GM12878 (cell line): ENCODE data around the gene SLC12A4. TPM values are rescaled to one million over a fixed set of nuclear protein-coding genes. Genes with fewer than 3 reads are reported as not detected.
A peak's percentile ranks its signal among the peaks of the same experiment; 100 is the strongest.

ENCODE experiments used
- ATAC-seq: fragments of 200-7000 bp; cut with Tn5 transposase; 3 replicates; pipeline ENCODE4 v1.9.1; 2020; ENCODE audit warnings: mild to moderate bottlenecking, moderate library complexity
- BruUV-seq: library from RNA; stranded (reverse); fragments of 400-500 nt; replicated peaks from 2 replicates; lab custom pipeline; 2021; lab: Mats Ljungman, UMichigan
- CTCF ChIA-PET: fragments of 300-600 bp; sonication (Branson Sonifier 250); formaldehyde crosslinking; extraction: SDS; loops from one replicate; lab custom pipeline; 2021; ENCODE audit warnings: inconsistent platforms; lab: Yijun Ruan, JAX
- POLR2A ChIA-PET: fragments of 350-600 bp; formaldehyde crosslinking; extraction: SDS; loops from one replicate; lab custom pipeline; 2021; ENCODE audit warnings: inconsistent platforms; lab: Charles Lee
- RAD21 ChIA-PET: fragments of 300-600 bp; sonication (Branson Sonifier 250); formaldehyde crosslinking; loops from one replicate; lab custom pipeline; 2023; ENCODE audit warnings: antibody characterized with exemption; ENCODE audit not compliant: unreplicated experiment; lab: Charles Lee
- SMC1A ChIA-PET: fragments of 300-600 bp; sonication (Branson Sonifier 250); formaldehyde crosslinking; loops from one replicate; lab custom pipeline; 2023; ENCODE audit not compliant: unreplicated experiment, uncharacterized antibody; lab: Charles Lee
- DNase-seq: peaks from one replicate; pipeline ENCODE4 v3.0.0-alpha.2; 2011; ENCODE audit warnings: low read depth, low spot score
- FAIRE-seq: peaks from 3 replicates; lab custom pipeline; 2011; peaks lifted over from hg19 to GRCh38; lab: Jason Lieb, UNC
- H2AFZ ChIP-seq: 2 replicates; pipeline ENCODE4 v1.6.0; 2011; ENCODE audit warnings: low read depth, low read length, control low read depth; ENCODE audit not compliant: control insufficient read depth
- H3K27ac ChIP-seq: 2 replicates; pipeline ENCODE4 v1.5.1; 2011; ENCODE audit warnings: control low read depth; ENCODE audit not compliant: control insufficient read depth, insufficient read depth
- H3K27me3 ChIP-seq, 2 experiments: replicated peaks in 1 of 2; 2 replicates each; pipeline versions ENCODE4 v1.6.0 to v1.6.1; 2011; ENCODE audit warnings: low read length in 1 of 2; ENCODE audit not compliant: control insufficient read depth in 2 of 2, insufficient read depth in 2 of 2
- H3K36me3 ChIP-seq, 2 experiments: 2 replicates each; pipeline ENCODE4 v1.5.1; 2011; ENCODE audit warnings: low read length in 1 of 2; ENCODE audit not compliant: control insufficient read depth in 2 of 2, insufficient read depth in 2 of 2
- H3K4me1 ChIP-seq: 2 replicates; pipeline ENCODE4 v1.6.1; 2011; ENCODE audit warnings: mild to moderate bottlenecking, low read length, moderate library complexity, mixed read lengths; ENCODE audit not compliant: control insufficient read depth, insufficient read depth
- H3K4me2 ChIP-seq: 2 replicates; pipeline ENCODE4 v1.6.0; 2011; ENCODE audit warnings: control low read depth; ENCODE audit not compliant: control insufficient read depth, insufficient read depth
- H3K4me3 ChIP-seq: fragments of 200-600 bp; sonication (generic); 2 replicates; pipeline ENCODE4 v1.5.1; 2016
- H3K79me2 ChIP-seq: 2 replicates; pipeline ENCODE4 v1.6.0; 2011; ENCODE audit warnings: low read length; ENCODE audit not compliant: control insufficient read depth, insufficient read depth
- H3K9ac ChIP-seq: 2 replicates; pipeline ENCODE4 v1.8.0; 2011; ENCODE audit warnings: low read length, control low read depth, mixed read lengths; ENCODE audit not compliant: control insufficient read depth, insufficient read depth
- H3K9me3 ChIP-seq: replicated peaks from 3 replicates; pipeline ENCODE4 v1.5.1; 2011; ENCODE audit warnings: mild to moderate bottlenecking, low read length; ENCODE audit not compliant: control insufficient read depth, insufficient read depth
- H4K20me1 ChIP-seq: 2 replicates; pipeline ENCODE4 v1.6.0; 2011; ENCODE audit not compliant: control insufficient read depth, insufficient read depth
- DPF2 ChIP-seq: fragments of 450-650 bp; IDR thresholded peaks from 2 replicates; pipeline ENCODE4 v1.6.1; 2017; ENCODE audit warnings: mild to moderate bottlenecking
- FOXK2 ChIP-seq: fragments of 450-650 bp; IDR thresholded peaks from 2 replicates; pipeline ENCODE4 v1.6.1; 2017; ENCODE audit warnings: mild to moderate bottlenecking, moderate library complexity
- JUNB ChIP-seq: IDR thresholded peaks from 2 replicates; pipeline ENCODE4 v1.6.1; 2016; ENCODE audit warnings: antibody characterized with exemption, mild to moderate bottlenecking
- MYB ChIP-seq: fragments of 150-350 bp; IDR thresholded peaks from 2 replicates; pipeline ENCODE4 v1.6.1; 2014; ENCODE audit warnings: mild to moderate bottlenecking, low read depth, low read length, borderline replicate concordance
- NKRF ChIP-seq: fragments of 450-650 bp; conservative IDR thresholded peaks from 2 replicates; pipeline ENCODE4 v1.6.1; 2017; ENCODE audit warnings: mild to moderate bottlenecking, moderate library complexity
- PML ChIP-seq: IDR thresholded peaks from 2 replicates; pipeline ENCODE4 v1.6.1; 2012; ENCODE audit warnings: low read length, inconsistent platforms
- POLR2A ChIP-seq: IDR thresholded peaks from 2 replicates; pipeline ENCODE4 v1.6.1; 2011; ENCODE audit warnings: low read depth, mild to moderate bottlenecking, low read length
- POLR2AphosphoS5 ChIP-seq: IDR thresholded peaks from 2 replicates; pipeline ENCODE4 v1.6.1; 2011; ENCODE audit warnings: mild to moderate bottlenecking, low read length, inconsistent platforms
- SUPT20H ChIP-seq: IDR thresholded peaks from 2 replicates; pipeline ENCODE4 v1.6.1; 2011; ENCODE audit warnings: low read depth, mild to moderate bottlenecking, low read length, moderate library complexity, borderline replicate concordance; ENCODE audit not compliant: control insufficient read depth
- TCF7 ChIP-seq: IDR thresholded peaks from 2 replicates; pipeline ENCODE4 v1.6.1; 2014; ENCODE audit warnings: antibody characterized with exemption, borderline replicate concordance
- YY1 ChIP-seq: IDR thresholded peaks from 2 replicates; pipeline ENCODE4 v1.6.1; 2011; ENCODE audit warnings: low read depth, mild to moderate bottlenecking, low read length
- ZNF622 ChIP-seq: fragments of 450-650 bp; IDR thresholded peaks from 2 replicates; pipeline ENCODE4 v1.6.1; 2017; ENCODE audit warnings: mild to moderate bottlenecking, inconsistent platforms
- WGBS: methylation state at CpG from one replicate; pipeline ENCODE4 v1.1.6; 2016; ENCODE audit warnings: low lambda C conversion rate; ENCODE audit not compliant: insufficient replicate concordance, insufficient coverage; ENCODE audit errors: missing lambda C conversion rate; 5-methylcytosine and 5-hydroxymethylcytosine counted together
- in situ Hi-C: fragments of 300-500 bp; cut with MboI; formaldehyde crosslinking; loops from 9 replicates; pipeline ENCODE4 v1.14.3; 2018; ENCODE audit warnings: mixed read lengths
- intact Hi-C: fragments of 100-400 bp; cut with micrococcal nuclease; formaldehyde crosslinking; loops from one replicate; pipeline ENCODE4 v1.14.2; 2022; ENCODE audit not compliant: unreplicated experiment
- polyA plus RNA-seq, 11 experiments: library from polyadenylated mRNA; depleted of rRNA in 4 of 11; unstranded in 6 of 11; stranded (reverse) in 5 of 11; fragments of >200 nt; fragmentation: Nextera tagmentation in 4 of 11; fragmentation: Illumina TruSeq in 1 of 11; extraction: Ambion mirVana in 4 of 11; extraction: Trizol in 1 of 11; gene quantifications; 1 replicate in 1 of 11; 2 replicates in 10 of 11; pipeline versions ENCODE4 v1.2.1 to v1.2.3, GENCODE V29; 2011 to 2016; ENCODE audit warnings: inconsistent platforms in 2 of 11, missing spikeins in 2 of 11, low read depth in 1 of 11
- total RNA-seq, 4 experiments: library from RNA; depleted of rRNA in 3 of 4; stranded (reverse); fragments of >200 nt in 3 of 4; fragmentation: Illumina TruSeq in 1 of 4; extraction: Trizol in 1 of 4; gene quantifications; 2 replicates each; pipeline versions ENCODE4 v1.2.1 to v1.2.3, GENCODE V29; 2013 to 2021
- TF ChIP-seq, protein P1 (sequence below): IDR thresholded peaks from 2 replicates; pipeline ENCODE4 v1.6.1; 2011; ENCODE audit warnings: low read depth, low read length, improper control_type of control experiment, borderline replicate concordance
- TF ChIP-seq, protein P2 (sequence below): fragments of 150-350 bp; IDR thresholded peaks from 2 replicates; pipeline ENCODE4 v1.6.1; 2014; ENCODE audit warnings: mild to moderate bottlenecking, low read depth, low read length
- TF ChIP-seq, protein P3 (sequence below): IDR thresholded peaks from 2 replicates; pipeline ENCODE4 v1.6.1; 2012; ENCODE audit warnings: low read depth, low read length, improper control_type of control experiment
- TF ChIP-seq, protein P4 (sequence below): fragments of 450-650 bp; formaldehyde crosslinking; IDR thresholded peaks from 2 replicates; pipeline ENCODE4 v1.5.0; 2022; ENCODE audit warnings: mild to moderate bottlenecking, missing genetic modification characterization

SLC12A4 gene
- total and polyA plus RNA-seq, 10 of the 15 experiments (the other 5 are each of a cell fraction or from before 2014, with no cell fraction given), result 0.95 to 39.9 (median 14.2) TPM

DNA sequence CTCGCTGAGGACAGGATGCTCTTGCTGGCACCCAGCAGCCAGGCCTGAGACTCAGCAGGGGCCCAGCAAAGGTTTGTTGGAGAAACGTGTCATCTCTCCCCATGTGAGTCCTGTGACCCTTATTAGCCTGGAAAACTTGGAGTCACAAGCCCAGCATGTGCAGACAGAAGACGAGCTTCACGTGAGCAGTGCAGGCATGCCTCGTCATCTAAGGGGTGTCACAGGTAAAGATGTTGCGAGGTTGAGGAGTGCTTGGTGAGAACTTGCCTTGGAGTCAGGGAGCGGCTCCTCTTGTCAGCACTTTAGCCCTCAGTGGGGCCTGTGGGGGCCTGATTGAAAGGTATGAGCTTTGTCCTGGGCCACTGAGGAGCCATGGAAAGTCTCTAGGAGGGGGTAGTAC lies 34.6 kb downstream of the SLC12A4 start:
- Histone ChIP-seq H3K9ac (no peak overlapping the region), H3K4me1 (peaks cover 5% of the 10 kb centered on the region), H3K9me3 (no peaks in the 10 kb centered on the region), H3K4me3 (no peak overlapping the region), H2AFZ (no peak overlapping the region)
- ATAC-seq, result no peak
- in situ Hi-C loops, result no loop called here
- SMC1A ChIA-PET, result interaction anchor here (1.2 kb wide), 1 partner anchor 101 kb away, joined by 3 read pairs; no protein-coding TSS in a partner anchor
- CTCF ChIA-PET, result interaction anchor here (1.3 to 3.5 kb wide), 4 partner anchors 50 to 266 kb away, joined by 3 to 15 read pairs (median 8); partner anchors contain the start of gene NRN1L
- TF ChIP-seq NKRF (no peak), POLR2A (peak; percentile 72), PML (0 out of 2 replicates have a peak, but pooled peaks have one; percentile 9), MYB (no peak), FOXK2 (no peak), YY1 (no peak), POLR2AphosphoS5 (peak; percentile 29; the same call in 1 of the 2 replicates), TCF7 (no peak), DPF2 (no peak), ZNF622 (no peak), SUPT20H (no peak), JUNB (no peak)
- TF ChIP-seq, protein P1, sequence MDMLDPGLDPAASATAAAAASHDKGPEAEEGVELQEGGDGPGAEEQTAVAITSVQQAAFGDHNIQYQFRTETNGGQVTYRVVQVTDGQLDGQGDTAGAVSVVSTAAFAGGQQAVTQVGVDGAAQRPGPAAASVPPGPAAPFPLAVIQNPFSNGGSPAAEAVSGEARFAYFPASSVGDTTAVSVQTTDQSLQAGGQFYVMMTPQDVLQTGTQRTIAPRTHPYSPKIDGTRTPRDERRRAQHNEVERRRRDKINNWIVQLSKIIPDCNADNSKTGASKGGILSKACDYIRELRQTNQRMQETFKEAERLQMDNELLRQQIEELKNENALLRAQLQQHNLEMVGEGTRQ, result no peak
- TF ChIP-seq, protein P2, sequence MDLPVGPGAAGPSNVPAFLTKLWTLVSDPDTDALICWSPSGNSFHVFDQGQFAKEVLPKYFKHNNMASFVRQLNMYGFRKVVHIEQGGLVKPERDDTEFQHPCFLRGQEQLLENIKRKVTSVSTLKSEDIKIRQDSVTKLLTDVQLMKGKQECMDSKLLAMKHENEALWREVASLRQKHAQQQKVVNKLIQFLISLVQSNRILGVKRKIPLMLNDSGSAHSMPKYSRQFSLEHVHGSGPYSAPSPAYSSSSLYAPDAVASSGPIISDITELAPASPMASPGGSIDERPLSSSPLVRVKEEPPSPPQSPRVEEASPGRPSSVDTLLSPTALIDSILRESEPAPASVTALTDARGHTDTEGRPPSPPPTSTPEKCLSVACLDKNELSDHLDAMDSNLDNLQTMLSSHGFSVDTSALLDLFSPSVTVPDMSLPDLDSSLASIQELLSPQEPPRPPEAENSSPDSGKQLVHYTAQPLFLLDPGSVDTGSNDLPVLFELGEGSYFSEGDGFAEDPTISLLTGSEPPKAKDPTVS, result no peak
- TF ChIP-seq, protein P3, sequence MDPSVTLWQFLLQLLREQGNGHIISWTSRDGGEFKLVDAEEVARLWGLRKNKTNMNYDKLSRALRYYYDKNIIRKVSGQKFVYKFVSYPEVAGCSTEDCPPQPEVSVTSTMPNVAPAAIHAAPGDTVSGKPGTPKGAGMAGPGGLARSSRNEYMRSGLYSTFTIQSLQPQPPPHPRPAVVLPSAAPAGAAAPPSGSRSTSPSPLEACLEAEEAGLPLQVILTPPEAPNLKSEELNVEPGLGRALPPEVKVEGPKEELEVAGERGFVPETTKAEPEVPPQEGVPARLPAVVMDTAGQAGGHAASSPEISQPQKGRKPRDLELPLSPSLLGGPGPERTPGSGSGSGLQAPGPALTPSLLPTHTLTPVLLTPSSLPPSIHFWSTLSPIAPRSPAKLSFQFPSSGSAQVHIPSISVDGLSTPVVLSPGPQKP, result no peak
- TF ChIP-seq, protein P4, sequence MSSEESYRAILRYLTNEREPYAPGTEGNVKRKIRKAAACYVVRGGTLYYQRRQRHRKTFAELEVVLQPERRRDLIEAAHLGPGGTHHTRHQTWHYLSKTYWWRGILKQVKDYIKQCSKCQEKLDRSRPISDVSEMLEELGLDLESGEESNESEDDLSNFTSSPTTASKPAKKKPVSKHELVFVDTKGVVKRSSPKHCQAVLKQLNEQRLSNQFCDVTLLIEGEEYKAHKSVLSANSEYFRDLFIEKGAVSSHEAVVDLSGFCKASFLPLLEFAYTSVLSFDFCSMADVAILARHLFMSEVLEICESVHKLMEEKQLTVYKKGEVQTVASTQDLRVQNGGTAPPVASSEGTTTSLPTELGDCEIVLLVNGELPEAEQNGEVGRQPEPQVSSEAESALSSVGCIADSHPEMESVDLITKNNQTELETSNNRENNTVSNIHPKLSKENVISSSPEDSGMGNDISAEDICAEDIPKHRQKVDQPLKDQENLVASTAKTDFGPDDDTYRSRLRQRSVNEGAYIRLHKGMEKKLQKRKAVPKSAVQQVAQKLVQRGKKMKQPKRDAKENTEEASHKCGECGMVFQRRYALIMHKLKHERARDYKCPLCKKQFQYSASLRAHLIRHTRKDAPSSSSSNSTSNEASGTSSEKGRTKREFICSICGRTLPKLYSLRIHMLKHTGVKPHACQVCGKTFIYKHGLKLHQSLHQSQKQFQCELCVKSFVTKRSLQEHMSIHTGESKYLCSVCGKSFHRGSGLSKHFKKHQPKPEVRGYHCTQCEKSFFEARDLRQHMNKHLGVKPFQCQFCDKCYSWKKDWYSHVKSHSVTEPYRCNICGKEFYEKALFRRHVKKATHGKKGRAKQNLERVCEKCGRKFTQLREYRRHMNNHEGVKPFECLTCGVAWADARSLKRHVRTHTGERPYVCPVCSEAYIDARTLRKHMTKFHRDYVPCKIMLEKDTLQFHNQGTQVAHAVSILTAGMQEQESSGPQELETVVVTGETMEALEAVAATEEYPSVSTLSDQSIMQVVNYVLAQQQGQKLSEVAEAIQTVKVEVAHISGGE (CRISPR knock-in tag), result no peak
- TF ChIP-seq, all 136 proteins: peak for 3
- Histone ChIP-seq H3K4me2 (no peak overlapping the region), H3K79me2 (peaks cover 31% of the 10 kb centered on the region), H3K36me3 (peaks cover 21 to 30% of the 10 kb centered on the region in 2 experiments), H4K20me1 (no peaks in the 10 kb centered on the region), H3K27ac (no peak overlapping the region), H3K27me3 (no peaks in the 10 kb centered on the region)
- intact Hi-C loops, result no loop called here
- ChIA-PET POLR2A (interaction anchor here (1.4 kb wide), 1 partner anchor 37 kb away, joined by 4 read pairs; no protein-coding TSS in a partner anchor), RAD21 (no interaction called here)
- DNase-seq (no peak), FAIRE-seq (no peak)
- 98% methylated on average over 7 of the region's 7 CpGs for WGBS
- no TSS peak for BruUV-seq
